Bronchial epithelial cell (primary cell): ENCODE measurements around the gene PARP15. TPM values are rescaled to one million over a fixed set of nuclear protein-coding genes. Genes with fewer than 3 reads are reported as not detected.

Source experiments
- DNase-seq: peaks from one replicate; pipeline ENCODE4 v3.0.0-alpha.2; 2010; ENCODE audit warnings: low read depth
- FAIRE-seq: peaks from 2 replicates; lab custom pipeline; 2011; peaks lifted over from hg19 to GRCh38; lab: Jason Lieb, UNC
- H3K27me3 ChIP-seq: 2 replicates; pipeline ENCODE4 v1.5.1; 2011; ENCODE audit warnings: low read length; ENCODE audit not compliant: control insufficient read depth, insufficient read depth
- H3K36me3 ChIP-seq: 2 replicates; pipeline ENCODE4 v1.5.1; 2011; ENCODE audit warnings: low read length; ENCODE audit not compliant: control insufficient read depth, insufficient read depth
- H3K4me3 ChIP-seq: 2 replicates; pipeline ENCODE4 v1.5.1; 2011; ENCODE audit warnings: mild to moderate bottlenecking, low read depth, low read length, control low read depth
- total RNA-seq: library from RNA; depleted of rRNA; stranded (reverse); fragments of >200 nt; gene quantifications from 2 replicates; pipeline ENCODE4 v1.2.1, GENCODE V29; 2014
- TF ChIP-seq, protein P1 (sequence below): IDR thresholded peaks from 2 replicates; pipeline ENCODE4 v1.5.1; 2011; ENCODE audit warnings: mild to moderate bottlenecking, moderate library complexity, low read length, control low read depth, inconsistent platforms; ENCODE audit not compliant: insufficient read depth, severe bottlenecking

Gene PARP15
- total RNA-seq, 1 donor from 2014 or later: 0.26 TPM

DNA sequence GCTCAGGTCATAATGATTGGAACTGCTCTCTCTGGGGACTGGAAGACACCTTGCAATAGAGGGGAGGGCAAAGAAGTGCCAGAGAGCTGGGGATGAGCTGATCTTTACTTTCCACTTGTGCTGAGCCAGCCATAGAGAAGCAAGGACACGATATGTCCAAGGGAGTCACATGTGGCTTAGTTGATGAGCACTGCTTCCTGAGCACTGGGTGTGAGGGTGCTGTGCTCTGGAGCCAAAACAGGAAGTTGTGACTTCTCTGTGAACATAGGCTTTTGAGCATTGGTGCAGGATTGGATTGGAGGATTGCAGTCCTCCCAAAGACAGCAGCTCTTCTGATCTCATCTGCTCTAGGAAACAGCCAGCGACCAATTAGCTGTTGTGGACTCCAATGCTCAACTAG is 109.8 kb downstream of the PARP15 start:
- FAIRE-seq: no peak
- Histone ChIP-seq H3K4me3 (no peak overlapping the region), H3K36me3 (peaks cover 3% of the 10 kb centered on the region), H3K27me3 (no peaks in the 10 kb centered on the region)
- DNase-seq: no peak
- TF ChIP-seq, protein P1, sequence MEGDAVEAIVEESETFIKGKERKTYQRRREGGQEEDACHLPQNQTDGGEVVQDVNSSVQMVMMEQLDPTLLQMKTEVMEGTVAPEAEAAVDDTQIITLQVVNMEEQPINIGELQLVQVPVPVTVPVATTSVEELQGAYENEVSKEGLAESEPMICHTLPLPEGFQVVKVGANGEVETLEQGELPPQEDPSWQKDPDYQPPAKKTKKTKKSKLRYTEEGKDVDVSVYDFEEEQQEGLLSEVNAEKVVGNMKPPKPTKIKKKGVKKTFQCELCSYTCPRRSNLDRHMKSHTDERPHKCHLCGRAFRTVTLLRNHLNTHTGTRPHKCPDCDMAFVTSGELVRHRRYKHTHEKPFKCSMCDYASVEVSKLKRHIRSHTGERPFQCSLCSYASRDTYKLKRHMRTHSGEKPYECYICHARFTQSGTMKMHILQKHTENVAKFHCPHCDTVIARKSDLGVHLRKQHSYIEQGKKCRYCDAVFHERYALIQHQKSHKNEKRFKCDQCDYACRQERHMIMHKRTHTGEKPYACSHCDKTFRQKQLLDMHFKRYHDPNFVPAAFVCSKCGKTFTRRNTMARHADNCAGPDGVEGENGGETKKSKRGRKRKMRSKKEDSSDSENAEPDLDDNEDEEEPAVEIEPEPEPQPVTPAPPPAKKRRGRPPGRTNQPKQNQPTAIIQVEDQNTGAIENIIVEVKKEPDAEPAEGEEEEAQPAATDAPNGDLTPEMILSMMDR: no peak

Other genes with a start within 250 kb of the PARP15 start
- gene MIX23, start 194.4 kb upstream of the PARP15 start, total RNA-seq: 24.0 and 25.3 TPM in 2 replicates
- gene FAM162A, start 193.5 kb upstream of the PARP15 start, total RNA-seq: 14.7 and 37.0 TPM in 2 replicates
- gene WDR5B, start 161.6 kb upstream of the PARP15 start, total RNA-seq: 3.9 and 4.4 TPM in 2 replicates
- gene KPNA1, start 62.7 kb upstream of the PARP15 start, total RNA-seq: 28.4 and 36.4 TPM in 2 replicates
- 4.5 and 8.1 TPM in 2 replicates for gene PARP9, start 13.3 kb upstream of the PARP15 start, total RNA-seq
- gene DTX3L, start 13.3 kb upstream of the PARP15 start, total RNA-seq: 5.0 and 6.4 TPM in 2 replicates
- 13.2 and 23.0 TPM in 2 replicates for gene PARP14, start 103.2 kb downstream of the PARP15 start, total RNA-seq
- 11.3 and 12.0 TPM in 2 replicates for gene HSPBAP1, start 216.2 kb downstream of the PARP15 start, total RNA-seq
- 21.6 and 26.4 TPM in 2 replicates for gene SLC49A4, start 217.4 kb downstream of the PARP15 start, total RNA-seq